Measurements from ENCODE around the gene TESPA1. TPM values are rescaled to one million over a fixed set of nuclear protein-coding genes. Genes with fewer than 3 reads are reported as not detected.

Gene TESPA1
- polyA plus RNA-seq, 1 donor from 2014 or later: not detected

DNA sequence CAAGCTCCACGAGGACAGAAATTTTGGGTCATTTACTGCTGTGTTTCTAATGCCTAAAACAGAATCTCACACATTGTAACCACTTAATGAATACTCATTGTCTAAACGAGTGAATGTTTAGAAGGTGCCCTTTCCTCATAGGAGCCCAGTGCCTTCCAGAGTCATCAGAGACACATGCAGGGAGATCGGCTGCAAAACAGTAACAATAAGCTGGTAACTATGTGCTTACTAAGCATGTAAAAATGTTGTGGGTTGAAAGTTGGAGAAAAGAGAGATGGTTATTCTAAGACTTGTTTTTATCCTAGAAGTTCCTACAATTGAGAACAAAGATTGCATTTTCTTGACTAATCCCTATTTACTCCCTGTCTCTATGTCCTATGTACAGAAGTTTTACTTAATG, 7.4 kb downstream of the TESPA1 start:
- H3K79me2 ChIP-seq (replicated peaks; ENCODE audit: insufficient read depth, low read length): no peaks in the 10 kb centered on the region
- TF ChIP-seq, protein P1, sequence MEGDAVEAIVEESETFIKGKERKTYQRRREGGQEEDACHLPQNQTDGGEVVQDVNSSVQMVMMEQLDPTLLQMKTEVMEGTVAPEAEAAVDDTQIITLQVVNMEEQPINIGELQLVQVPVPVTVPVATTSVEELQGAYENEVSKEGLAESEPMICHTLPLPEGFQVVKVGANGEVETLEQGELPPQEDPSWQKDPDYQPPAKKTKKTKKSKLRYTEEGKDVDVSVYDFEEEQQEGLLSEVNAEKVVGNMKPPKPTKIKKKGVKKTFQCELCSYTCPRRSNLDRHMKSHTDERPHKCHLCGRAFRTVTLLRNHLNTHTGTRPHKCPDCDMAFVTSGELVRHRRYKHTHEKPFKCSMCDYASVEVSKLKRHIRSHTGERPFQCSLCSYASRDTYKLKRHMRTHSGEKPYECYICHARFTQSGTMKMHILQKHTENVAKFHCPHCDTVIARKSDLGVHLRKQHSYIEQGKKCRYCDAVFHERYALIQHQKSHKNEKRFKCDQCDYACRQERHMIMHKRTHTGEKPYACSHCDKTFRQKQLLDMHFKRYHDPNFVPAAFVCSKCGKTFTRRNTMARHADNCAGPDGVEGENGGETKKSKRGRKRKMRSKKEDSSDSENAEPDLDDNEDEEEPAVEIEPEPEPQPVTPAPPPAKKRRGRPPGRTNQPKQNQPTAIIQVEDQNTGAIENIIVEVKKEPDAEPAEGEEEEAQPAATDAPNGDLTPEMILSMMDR (IDR thresholded peaks at IDR 0.05; ENCODE audit: poor library complexity, severe bottlenecking): no peak
- TF ChIP-seq TAF1 (IDR thresholded peaks at IDR 0.05; ENCODE audit: low read depth): no peak
- TF ChIP-seq SMC3 (conservative IDR thresholded peaks at IDR 0.05; ENCODE audit: poor library complexity): no peak
- TF ChIP-seq EP300 (conservative IDR thresholded peaks at IDR 0.05; ENCODE audit: poor library complexity, severe bottlenecking): no peak
- TF ChIP-seq EZH2 (IDR thresholded peaks at IDR 0.05; ENCODE audit: borderline replicate concordance, insufficient read depth, low read length, poor library complexity, severe bottlenecking): no peak
- TF ChIP-seq, protein P2, sequence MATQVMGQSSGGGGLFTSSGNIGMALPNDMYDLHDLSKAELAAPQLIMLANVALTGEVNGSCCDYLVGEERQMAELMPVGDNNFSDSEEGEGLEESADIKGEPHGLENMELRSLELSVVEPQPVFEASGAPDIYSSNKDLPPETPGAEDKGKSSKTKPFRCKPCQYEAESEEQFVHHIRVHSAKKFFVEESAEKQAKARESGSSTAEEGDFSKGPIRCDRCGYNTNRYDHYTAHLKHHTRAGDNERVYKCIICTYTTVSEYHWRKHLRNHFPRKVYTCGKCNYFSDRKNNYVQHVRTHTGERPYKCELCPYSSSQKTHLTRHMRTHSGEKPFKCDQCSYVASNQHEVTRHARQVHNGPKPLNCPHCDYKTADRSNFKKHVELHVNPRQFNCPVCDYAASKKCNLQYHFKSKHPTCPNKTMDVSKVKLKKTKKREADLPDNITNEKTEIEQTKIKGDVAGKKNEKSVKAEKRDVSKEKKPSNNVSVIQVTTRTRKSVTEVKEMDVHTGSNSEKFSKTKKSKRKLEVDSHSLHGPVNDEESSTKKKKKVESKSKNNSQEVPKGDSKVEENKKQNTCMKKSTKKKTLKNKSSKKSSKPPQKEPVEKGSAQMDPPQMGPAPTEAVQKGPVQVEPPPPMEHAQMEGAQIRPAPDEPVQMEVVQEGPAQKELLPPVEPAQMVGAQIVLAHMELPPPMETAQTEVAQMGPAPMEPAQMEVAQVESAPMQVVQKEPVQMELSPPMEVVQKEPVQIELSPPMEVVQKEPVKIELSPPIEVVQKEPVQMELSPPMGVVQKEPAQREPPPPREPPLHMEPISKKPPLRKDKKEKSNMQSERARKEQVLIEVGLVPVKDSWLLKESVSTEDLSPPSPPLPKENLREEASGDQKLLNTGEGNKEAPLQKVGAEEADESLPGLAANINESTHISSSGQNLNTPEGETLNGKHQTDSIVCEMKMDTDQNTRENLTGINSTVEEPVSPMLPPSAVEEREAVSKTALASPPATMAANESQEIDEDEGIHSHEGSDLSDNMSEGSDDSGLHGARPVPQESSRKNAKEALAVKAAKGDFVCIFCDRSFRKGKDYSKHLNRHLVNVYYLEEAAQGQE (IDR thresholded peaks at IDR 0.05; ENCODE audit: borderline replicate concordance): no peak
- TF ChIP-seq POLR2AphosphoS5 (IDR thresholded peaks at IDR 0.05): no peak
- TF ChIP-seq RAD21 (conservative IDR thresholded peaks at IDR 0.05): no peak
- no peak for TF ChIP-seq MXI1 (conservative IDR thresholded peaks at IDR 0.05; ENCODE audit: poor library complexity, severe bottlenecking)
- no peaks in the 10 kb centered on the region for H3F3A ChIP-seq (ENCODE audit: insufficient read depth, low read length, poor library complexity, severe bottlenecking)
- no peak overlapping the region for H2AFZ ChIP-seq (ENCODE audit: low read depth, low read length)
- no peaks in the 10 kb centered on the region for H3K9me3 ChIP-seq (ENCODE audit: low read length)
- H3K27me3 ChIP-seq (ENCODE audit: insufficient read depth, low read depth, low read length): no peaks in the 10 kb centered on the region
- H3K36me3 ChIP-seq (ENCODE audit: insufficient read depth, low read length): no peaks in the 10 kb centered on the region
- no peak overlapping the region for H3K4me2 ChIP-seq (ENCODE audit: low read length)
- H3K27ac ChIP-seq (ENCODE audit: low read length): no peak overlapping the region
- no peak overlapping the region for H3K4me3 ChIP-seq (ENCODE audit: low read length)
- H4K20me1 ChIP-seq (ENCODE audit: insufficient read depth): no peaks in the 10 kb centered on the region
- no peak overlapping the region for H3K9ac ChIP-seq (ENCODE audit: low read length)
- no peaks in the 10 kb centered on the region for H3K9me2 ChIP-seq (ENCODE audit: insufficient read depth, low read length)

DNA sequence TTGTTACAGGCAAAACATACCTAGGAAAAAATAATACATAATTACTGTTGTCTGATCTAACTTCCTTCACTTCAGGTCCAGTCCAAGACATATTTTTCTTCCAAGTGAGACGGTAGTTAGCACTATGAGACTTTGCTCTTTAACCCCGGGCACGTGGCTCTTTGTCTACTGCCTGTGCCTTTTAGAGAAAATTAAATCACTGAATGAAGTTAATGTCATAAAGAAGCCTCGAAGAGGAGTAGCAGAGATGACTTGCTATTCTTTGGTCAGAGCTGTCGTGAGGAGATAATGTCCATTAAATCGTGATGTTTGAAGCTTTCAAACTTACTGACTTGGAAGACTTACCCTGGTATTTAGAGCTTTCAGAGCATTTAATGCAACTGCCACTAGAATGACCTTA, 8.7 kb downstream of the TESPA1 start:
- Histone ChIP-seq H3K9me3 (ENCODE audit: low read length) (no peaks in the 10 kb centered on the region), H3K4me2 (ENCODE audit: low read length) (no peak overlapping the region), H3K36me3 (ENCODE audit: insufficient read depth, low read length) (no peaks in the 10 kb centered on the region), H3K27me3 (ENCODE audit: insufficient read depth, low read depth, low read length) (no peaks in the 10 kb centered on the region), H3K9me2 (ENCODE audit: insufficient read depth, low read length) (no peaks in the 10 kb centered on the region), H4K20me1 (ENCODE audit: insufficient read depth) (no peaks in the 10 kb centered on the region), H3K9ac (ENCODE audit: low read length) (no peak overlapping the region), H2AFZ (ENCODE audit: low read depth, low read length) (no peak overlapping the region), H3K27ac (ENCODE audit: low read length) (no peak overlapping the region), H3K79me2 (replicated peaks; ENCODE audit: insufficient read depth, low read length) (no peaks in the 10 kb centered on the region), H3K4me3 (ENCODE audit: low read length) (no peak overlapping the region), H3F3A (ENCODE audit: insufficient read depth, low read length, poor library complexity, severe bottlenecking) (no peaks in the 10 kb centered on the region)
- no peak for TF ChIP-seq TAF1 (IDR thresholded peaks at IDR 0.05; ENCODE audit: low read depth)

DNA sequence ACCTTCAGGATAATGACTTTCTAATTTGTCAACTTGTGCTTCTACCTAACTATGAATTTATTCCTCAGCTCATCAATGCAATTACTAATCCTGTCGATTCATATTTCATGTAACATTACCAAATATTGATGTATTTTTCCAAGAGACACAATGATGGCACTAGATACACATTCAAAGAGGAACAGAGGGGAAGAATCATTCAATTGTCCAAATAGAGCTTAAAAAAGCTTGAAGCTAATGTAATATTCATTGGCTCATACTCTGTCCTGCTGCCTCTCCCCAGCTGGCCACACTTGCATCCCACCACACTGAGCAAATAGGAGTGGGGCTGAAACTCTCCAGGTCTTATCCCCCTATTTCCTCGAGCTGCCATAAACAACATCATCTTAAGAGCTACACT, 9.3 kb downstream of the TESPA1 start:
- H3K27ac ChIP-seq (ENCODE audit: low read length): no peak overlapping the region
- no peaks in the 10 kb centered on the region for H3K36me3 ChIP-seq (ENCODE audit: insufficient read depth, low read length)
- no peak overlapping the region for H3K9ac ChIP-seq (ENCODE audit: low read length)
- no peak overlapping the region for H3K4me3 ChIP-seq (ENCODE audit: low read length)
- TF ChIP-seq MXI1 (conservative IDR thresholded peaks at IDR 0.05; ENCODE audit: poor library complexity, severe bottlenecking) (no peak), SMC3 (conservative IDR thresholded peaks at IDR 0.05; ENCODE audit: poor library complexity) (no peak), RAD21 (conservative IDR thresholded peaks at IDR 0.05) (no peak), POLR2AphosphoS5 (IDR thresholded peaks at IDR 0.05) (no peak), EP300 (conservative IDR thresholded peaks at IDR 0.05; ENCODE audit: poor library complexity, severe bottlenecking) (no peak), TAF1 (IDR thresholded peaks at IDR 0.05; ENCODE audit: low read depth) (no peak), EZH2 (IDR thresholded peaks at IDR 0.05; ENCODE audit: borderline replicate concordance, insufficient read depth, low read length, poor library complexity, severe bottlenecking) (no peak)
- TF ChIP-seq, protein P2 (IDR thresholded peaks at IDR 0.05; ENCODE audit: borderline replicate concordance): no peak
- TF ChIP-seq, protein P1 (IDR thresholded peaks at IDR 0.05; ENCODE audit: poor library complexity, severe bottlenecking): no peak
- no peaks in the 10 kb centered on the region for H4K20me1 ChIP-seq (ENCODE audit: insufficient read depth)
- no peaks in the 10 kb centered on the region for H3K79me2 ChIP-seq (replicated peaks; ENCODE audit: insufficient read depth, low read length)
- H3K9me3 ChIP-seq (ENCODE audit: low read length): no peaks in the 10 kb centered on the region
- H3K9me2 ChIP-seq (ENCODE audit: insufficient read depth, low read length): no peaks in the 10 kb centered on the region
- no peaks in the 10 kb centered on the region for H3F3A ChIP-seq (ENCODE audit: insufficient read depth, low read length, poor library complexity, severe bottlenecking)
- no peak overlapping the region for H2AFZ ChIP-seq (ENCODE audit: low read depth, low read length)
- H3K4me2 ChIP-seq (ENCODE audit: low read length): no peak overlapping the region
- H3K27me3 ChIP-seq (ENCODE audit: insufficient read depth, low read depth, low read length): no peaks in the 10 kb centered on the region

Data from neural cell (in vitro differentiated cells).